GM18868 (cell line): ENCODE data around the gene CAMK1D.
"Not testable (repeated sequence)": the region's sequence is repeated elsewhere in the genome, so short reads cannot be mapped to it uniquely, and the experiment has no call there.

ENCODE experiments used
- ATAC-seq: cut with Tn5 transposase; IDR thresholded peaks from one replicate; pipeline ENCODE4 v1.9.1; 2021; ENCODE audit warnings: mild to moderate bottlenecking, moderate library complexity; ENCODE audit not compliant: unreplicated experiment

CAMK1D gene

GRCh38 chr10:12710594-12711349 lies 361.4 kb downstream of the CAMK1D start:
- peak; percentile 71 for ATAC-seq

- ATAC-seq: no peak
Observed at GRCh38 chr10:12711350-12711708, 362.0 kb downstream of the CAMK1D start.

DNA sequence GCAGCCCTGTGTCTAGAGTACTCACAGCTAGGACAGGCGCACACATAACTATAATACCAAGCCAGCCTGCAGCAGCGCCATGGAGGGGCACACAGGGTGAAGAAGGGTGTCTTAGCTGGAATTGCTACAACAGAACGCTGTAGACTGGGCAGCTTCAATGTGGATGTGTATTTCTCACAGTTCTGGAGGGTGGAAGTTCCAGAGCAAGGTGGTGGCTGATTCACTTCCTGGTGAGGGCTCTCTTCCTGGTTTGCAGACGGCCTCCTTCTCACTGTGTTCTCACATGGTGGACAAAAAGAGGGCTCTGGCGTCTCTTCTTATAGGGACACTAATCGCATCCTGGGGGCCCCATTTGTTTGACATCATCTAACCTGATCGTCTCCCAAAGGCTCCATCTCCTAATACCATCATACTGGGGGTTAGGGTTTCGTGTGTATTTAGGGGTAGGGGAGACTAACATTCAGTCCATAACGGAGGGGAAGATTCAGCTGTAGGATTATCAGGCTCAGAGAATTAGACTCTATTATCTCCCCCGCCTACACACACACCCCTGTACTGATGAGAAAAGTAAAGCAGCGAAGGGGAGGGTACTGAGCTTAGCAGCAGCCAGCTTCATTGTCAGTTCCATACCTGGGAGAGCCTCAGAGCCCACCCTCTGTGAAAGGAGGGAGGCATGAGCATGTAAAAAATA lies 363.1 kb downstream of the CAMK1D start:
- ATAC-seq: no peak

DNA sequence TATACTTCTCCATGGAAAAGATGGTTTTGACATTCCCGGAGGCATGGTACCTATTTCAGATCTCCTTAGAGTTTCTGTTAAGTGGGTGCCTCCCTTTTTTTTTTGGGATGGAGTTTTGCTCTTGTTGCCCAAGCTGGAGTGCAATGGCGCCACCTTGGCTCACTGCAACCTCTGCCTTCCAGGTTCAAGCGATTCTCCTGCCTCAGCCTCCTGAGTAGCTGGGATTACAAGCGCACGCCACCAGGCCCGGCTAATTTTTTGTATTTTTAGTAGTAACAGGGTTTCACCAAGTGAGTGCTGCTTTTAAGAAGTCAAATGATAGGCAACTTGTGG lies 363.6 kb downstream of the CAMK1D start:
- not testable (repeated sequence) for ATAC-seq

DNA sequence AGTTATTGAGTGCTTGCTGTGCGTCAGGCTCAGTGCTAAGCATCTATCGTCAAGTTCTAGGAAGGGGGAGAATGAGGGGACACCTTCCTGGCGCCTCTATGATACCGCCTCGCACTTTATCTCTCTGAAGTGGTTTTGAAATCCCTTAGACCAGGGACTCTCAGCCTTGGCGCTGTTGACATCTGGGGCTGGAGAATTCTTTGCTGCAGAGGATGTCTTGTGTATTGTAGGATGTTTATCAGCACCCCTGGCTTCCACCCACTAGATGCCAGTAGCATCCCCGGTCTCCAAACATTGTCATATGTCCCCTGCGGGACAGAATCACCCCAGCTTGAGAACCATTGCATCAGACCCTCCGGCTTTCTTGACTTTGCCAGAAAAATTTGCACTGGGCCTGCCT lies 366.7 kb downstream of the CAMK1D start:
- no peak for ATAC-seq

DNA sequence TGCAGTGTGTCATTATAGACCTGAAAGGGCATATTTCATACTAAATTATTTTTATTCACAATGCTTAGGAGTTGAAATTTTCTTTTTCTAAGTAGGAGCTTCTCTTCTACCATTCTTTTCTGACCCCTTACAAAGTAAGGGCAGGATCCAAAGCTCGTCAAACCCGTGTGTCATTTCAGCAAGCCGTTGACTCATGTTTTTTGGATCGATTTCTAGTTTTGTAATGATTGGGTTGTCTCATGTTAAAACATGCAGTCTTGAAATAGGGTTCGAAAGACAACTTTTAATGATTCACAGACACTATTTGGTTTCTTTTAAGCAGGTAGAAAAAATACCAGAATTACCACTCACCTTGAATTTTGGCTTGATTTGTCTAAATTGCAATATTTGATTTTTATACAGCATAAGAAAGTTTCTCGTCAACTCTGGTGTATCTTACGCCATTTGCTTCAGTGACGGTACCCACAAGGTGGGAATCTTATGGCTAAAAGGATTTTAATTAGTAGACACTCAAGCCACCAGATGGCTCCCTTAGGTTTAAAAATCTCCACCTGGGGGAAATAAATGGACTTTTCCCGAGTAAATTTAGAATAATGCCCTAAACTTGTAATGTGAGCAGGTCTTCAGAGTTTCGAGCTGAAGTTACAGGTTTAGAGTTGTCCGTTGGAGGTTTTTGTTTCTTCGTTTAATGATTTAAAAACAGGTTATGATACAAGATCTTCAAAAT lies 368.8 kb downstream of the CAMK1D start:
- no peak for ATAC-seq

GRCh38 chr10:12719365-12719764 lies 370.0 kb downstream of the CAMK1D start:
- ATAC-seq: no peak

- ATAC-seq: no peak
Observed at GRCh38 chr10:12720217-12720981, 371.1 kb downstream of the CAMK1D start.

DNA sequence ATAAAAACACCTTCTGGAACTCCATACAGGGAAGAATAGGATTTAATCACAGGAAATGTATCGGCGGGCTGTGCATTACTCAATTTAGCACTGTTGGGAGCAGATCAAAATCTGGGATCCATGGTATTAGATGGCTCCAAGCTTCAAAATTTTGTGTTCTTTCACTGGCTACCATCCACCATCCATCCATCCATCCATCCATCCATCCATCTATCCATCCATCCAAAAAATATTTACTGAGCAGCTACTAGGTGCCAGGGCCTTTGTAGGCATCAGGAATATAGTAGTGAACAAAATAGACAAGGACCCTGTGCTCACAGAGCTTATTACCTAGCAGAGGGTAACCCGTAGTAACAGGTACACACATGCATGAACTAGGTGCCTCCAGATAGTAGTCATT lies 372.0 kb downstream of the CAMK1D start:
- no peak for ATAC-seq

DNA sequence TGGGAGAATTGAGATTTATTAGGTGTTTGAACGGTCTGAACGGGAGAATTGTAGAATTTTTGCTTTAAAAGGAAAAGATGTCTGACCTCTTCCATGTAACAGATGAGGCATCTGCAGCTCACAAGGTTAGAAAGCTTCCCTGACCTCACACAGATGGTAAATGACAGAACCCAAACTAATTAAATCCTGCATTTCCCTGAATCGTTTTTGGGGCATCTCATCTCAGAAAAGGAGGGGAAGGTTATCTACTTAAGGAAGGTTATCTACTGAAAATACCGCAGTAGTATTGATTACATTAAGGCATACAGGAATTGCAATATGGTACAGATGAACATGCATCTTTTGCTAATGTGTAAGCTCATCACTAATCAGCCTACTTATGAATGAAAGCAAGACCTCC lies 373.9 kb downstream of the CAMK1D start:
- no peak for ATAC-seq

DNA sequence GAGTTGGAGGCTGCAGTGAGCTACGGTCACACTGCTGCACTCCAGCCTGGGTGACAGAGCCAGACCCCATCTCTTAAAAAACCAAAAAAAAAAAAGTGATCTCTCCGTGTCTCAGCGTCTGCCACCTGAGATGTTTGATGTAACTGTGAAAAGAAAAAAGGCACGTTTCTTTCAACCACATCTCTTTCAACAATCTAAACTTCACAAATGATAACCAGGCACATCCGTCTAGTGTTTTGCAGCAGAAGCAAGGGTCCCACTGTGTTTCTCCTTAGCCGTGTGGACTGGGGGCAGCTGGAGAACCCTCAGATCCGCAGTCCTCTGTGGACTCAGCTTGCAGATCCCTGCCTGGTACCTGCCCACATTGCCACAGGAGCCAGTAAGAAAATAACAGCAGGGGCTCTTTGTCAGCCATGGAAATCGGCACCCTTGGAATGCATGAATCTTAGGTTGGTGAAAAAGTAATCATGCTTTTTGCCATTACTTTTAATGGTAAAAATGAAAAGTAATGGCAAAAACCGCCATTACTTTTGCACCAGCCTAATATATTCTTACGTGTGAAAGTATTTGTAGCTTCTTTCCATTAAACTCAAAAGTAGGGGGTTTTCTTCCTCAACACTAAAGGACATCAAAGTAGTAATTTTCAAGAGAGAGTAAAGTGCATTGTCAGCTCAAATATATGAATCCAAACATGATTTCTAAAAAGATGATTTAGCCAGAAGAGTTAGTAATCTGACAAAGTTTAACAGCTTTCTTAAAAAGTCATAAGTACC lies 375.6 kb downstream of the CAMK1D start:
- ATAC-seq: no peak

GRCh38 chr10:12725580-12725888 lies 376.2 kb downstream of the CAMK1D start:
- ATAC-seq: not testable (repeated sequence)

GRCh38 chr10:12726971-12727831 lies 377.9 kb downstream of the CAMK1D start:
- ATAC-seq: no peak

- no peak for ATAC-seq
Observed at GRCh38 chr10:12727832-12728215, 378.5 kb downstream of the CAMK1D start.

DNA sequence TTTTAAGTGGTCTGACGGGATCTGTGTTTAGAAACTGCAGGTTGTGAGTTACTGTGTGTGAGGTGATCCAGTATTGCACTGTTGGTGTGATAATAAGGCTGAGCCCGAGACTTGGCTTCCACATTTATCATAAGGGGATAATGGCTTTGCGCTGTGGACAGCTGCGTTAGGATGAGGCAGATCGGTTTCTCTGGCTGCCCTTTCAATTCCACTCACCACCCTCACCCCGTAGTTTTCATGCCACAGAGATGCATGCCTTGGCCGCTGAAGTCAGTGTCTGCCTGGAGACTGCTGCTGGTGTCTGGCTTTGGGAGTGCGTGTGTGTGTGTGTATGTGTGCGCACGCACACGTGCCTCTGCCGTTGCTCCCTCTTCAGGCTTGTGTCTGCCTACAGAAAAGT lies 379.1 kb downstream of the CAMK1D start:
- ATAC-seq: no peak

GRCh38 chr10:12729885-12730284 lies 380.5 kb downstream of the CAMK1D start:
- no peak for ATAC-seq

GRCh38 chr10:12730809-12731519 lies 381.6 kb downstream of the CAMK1D start:
- ATAC-seq: no peak

- no peak for ATAC-seq
Observed at GRCh38 chr10:12733271-12733670, 383.9 kb downstream of the CAMK1D start.

- ATAC-seq: no peak
Observed at GRCh38 chr10:12735843-12736462, 386.6 kb downstream of the CAMK1D start.
